HCT116 (cell line): Measurements from ENCODE around the gene ENTPD8.

ENCODE experiments used
- EZH2 ChIP-seq: fragments of 200-600 bp; sonication (generic); IDR thresholded peaks from 2 replicates; pipeline ENCODE4 v1.6.1; 2017; ENCODE audit warnings: antibody characterized with exemption, mixed run types
- POLR2AphosphoS5 ChIP-seq: IDR thresholded peaks from 2 replicates; pipeline ENCODE4 v1.6.1; 2011; ENCODE audit warnings: mild to moderate bottlenecking, low read depth, low read length, moderate library complexity
- RAD21 ChIP-seq: IDR thresholded peaks from 2 replicates; pipeline ENCODE4 v1.6.1; 2012; ENCODE audit warnings: low read depth, mild to moderate bottlenecking
- SP1 ChIP-seq: IDR thresholded peaks from 2 replicates; pipeline ENCODE4 v1.6.1; 2012; ENCODE audit warnings: low read depth
- TF ChIP-seq, protein P1 (sequence below), 3 experiments: fragments of 200-600 bp in 1 of 3; sonication (generic) in 1 of 3; IDR thresholded peaks in 2 of 3; conservative IDR thresholded peaks in 1 of 3; 2 replicates each; pipeline ENCODE4 v1.5.1; 2012 to 2017; ENCODE audit warnings: low read depth in 2 of 3, low read length in 2 of 3, antibody characterized with exemption in 1 of 3, borderline replicate concordance in 1 of 3, control low read depth in 1 of 3, mild to moderate bottlenecking in 1 of 3, mixed read lengths in 1 of 3, mixed run types in 1 of 3, moderate library complexity in 1 of 3; ENCODE audit not compliant: insufficient read depth in 1 of 3
- TF ChIP-seq, protein P2 (sequence below): IDR thresholded peaks from 2 replicates; pipeline ENCODE4 v1.6.1; 2011; ENCODE audit warnings: mild to moderate bottlenecking, low read length, moderate library complexity; ENCODE audit not compliant: insufficient replicate concordance; ENCODE audit errors: extremely low read depth

DNA sequence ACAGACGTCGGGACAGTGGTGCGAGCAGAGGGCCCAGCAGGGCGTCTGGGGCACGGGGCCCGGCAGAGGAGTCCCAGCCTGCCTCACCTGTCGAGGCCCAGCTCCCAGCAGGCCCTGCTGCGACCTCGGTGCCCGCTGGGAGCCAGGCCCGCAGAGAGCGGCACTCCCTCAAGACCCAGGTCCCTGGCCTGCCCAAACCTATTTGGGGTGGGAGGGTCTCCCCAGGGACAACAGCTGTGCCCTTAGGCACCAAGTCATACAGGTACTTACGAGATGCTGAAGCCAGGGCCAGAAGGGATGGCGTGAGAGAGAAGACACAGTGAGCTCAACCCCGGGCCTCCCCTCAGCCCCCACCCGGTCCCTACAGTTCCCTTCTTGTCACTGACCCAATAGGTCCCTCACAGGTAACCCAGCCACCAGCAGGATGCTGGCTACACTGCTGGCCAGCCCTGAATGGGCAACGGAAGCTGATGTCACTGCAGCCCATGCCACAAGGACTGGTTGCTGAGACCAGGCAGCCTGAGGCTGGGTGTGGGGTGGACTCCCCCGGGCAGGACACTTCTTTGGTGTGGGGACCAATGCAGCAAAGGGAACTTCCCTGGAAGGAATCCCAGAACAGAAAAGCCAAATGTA is 14.3 kb upstream of the ENTPD8 start:
- no peak for TF ChIP-seq POLR2AphosphoS5
- TF ChIP-seq, protein P1, sequence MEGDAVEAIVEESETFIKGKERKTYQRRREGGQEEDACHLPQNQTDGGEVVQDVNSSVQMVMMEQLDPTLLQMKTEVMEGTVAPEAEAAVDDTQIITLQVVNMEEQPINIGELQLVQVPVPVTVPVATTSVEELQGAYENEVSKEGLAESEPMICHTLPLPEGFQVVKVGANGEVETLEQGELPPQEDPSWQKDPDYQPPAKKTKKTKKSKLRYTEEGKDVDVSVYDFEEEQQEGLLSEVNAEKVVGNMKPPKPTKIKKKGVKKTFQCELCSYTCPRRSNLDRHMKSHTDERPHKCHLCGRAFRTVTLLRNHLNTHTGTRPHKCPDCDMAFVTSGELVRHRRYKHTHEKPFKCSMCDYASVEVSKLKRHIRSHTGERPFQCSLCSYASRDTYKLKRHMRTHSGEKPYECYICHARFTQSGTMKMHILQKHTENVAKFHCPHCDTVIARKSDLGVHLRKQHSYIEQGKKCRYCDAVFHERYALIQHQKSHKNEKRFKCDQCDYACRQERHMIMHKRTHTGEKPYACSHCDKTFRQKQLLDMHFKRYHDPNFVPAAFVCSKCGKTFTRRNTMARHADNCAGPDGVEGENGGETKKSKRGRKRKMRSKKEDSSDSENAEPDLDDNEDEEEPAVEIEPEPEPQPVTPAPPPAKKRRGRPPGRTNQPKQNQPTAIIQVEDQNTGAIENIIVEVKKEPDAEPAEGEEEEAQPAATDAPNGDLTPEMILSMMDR (IDR thresholded peaks at IDR 0.05 in 2 of 3, conservative IDR thresholded peaks at IDR 0.05 in 1 of 3; ENCODE audit: borderline replicate concordance in 1 of 3, insufficient read depth in 1 of 3, low read depth in 2 of 3, low read length in 2 of 3): no peak
- TF ChIP-seq EZH2: no peak
- TF ChIP-seq, protein P2, sequence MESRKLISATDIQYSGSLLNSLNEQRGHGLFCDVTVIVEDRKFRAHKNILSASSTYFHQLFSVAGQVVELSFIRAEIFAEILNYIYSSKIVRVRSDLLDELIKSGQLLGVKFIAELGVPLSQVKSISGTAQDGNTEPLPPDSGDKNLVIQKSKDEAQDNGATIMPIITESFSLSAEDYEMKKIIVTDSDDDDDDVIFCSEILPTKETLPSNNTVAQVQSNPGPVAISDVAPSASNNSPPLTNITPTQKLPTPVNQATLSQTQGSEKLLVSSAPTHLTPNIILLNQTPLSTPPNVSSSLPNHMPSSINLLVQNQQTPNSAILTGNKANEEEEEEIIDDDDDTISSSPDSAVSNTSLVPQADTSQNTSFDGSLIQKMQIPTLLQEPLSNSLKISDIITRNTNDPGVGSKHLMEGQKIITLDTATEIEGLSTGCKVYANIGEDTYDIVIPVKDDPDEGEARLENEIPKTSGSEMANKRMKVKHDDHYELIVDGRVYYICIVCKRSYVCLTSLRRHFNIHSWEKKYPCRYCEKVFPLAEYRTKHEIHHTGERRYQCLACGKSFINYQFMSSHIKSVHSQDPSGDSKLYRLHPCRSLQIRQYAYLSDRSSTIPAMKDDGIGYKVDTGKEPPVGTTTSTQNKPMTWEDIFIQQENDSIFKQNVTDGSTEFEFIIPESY: no peak
- TF ChIP-seq RAD21: no peak
- TF ChIP-seq SP1: no peak
